T47D (cell line): Measurements from ENCODE around the gene FAM222A.
A peak's percentile ranks its signal among the peaks of the same experiment; 100 is the strongest.

Experiments used
- DNase-seq, 2 experiments: peaks; one replicate each; pipeline versions ENCODE4 v3.0.0 to v3.0.0-alpha.2; 2011 to 2012; ENCODE audit warnings: low read depth in 1 of 2, low spot score in 1 of 2
- JUND ChIP-seq: IDR thresholded peaks from 2 replicates; pipeline ENCODE4 v1.6.1; 2012; ENCODE audit warnings: low read depth
- in situ Hi-C: cut with HindIII; loops from 2 replicates; pipeline ENCODE4 v1.10.0; 2016; ENCODE audit warnings: low sequenced_read_pairs, low pct_unique_long_range_greater_than_20kb

FAM222A gene

DNA sequence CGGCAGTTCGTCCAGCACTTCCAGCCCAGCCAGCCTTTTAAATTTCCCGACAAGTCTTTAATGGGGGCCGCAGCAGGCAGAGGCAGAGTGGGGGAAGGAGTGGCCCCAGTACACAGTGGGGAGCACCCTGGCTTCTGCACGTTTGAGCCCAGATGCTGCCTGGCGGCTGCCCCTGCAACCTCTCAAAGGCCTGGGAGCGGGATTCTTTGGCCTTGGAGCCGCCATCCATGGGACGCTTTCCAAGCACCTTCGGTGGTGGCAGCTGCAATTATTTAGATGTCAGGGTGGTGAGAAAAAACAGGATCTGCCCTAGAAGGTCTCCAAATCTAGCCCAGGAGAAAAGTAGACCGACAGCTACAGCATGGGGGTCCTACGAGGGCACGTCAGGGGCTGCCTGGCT is 46.0 kb downstream of the FAM222A start:
- TF ChIP-seq JUND, result no peak
- DNase-seq, result no peak
- in situ Hi-C loops, result no loop called here

DNA sequence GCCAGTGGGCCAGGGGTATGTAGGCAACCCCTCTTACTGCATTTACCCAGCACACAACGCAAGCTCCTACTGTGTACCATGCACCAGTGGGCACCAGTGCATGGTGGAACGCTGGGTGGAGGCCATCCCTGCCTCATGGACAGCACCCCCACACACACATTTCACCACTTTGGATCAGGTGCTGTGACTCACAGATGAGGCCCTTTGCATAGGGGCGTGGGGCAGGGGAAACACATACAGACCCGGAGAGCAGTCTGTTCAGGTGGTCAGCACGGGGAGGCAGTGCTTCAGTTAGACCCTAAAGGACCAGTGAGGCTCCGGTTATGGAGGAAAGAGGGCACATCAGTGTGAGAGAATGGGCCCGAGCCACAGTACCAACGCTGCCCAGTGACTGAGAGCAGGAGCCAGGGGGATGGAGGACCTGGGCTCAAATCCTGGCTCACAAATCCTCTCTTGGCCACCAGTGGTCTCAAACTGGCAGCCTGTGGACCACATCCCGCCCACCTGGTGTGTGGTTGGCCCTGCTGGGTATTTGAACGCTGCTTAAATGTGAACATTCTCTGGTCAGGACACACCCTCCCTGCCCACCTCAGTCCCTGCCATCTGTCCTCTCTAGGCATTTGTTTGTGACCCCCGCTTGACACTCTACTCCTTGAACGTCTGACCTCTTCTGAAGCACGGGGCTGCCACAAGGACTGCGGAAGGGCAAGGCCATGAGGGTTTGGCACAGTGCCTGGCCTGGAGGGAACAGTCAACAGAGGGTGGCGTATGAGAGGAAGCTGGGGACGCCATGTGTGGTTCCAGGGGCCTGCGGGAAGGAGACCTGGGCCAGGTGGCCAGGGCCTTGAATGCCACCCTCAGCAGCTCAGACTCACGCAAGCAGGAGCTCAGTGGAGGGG is 46.7 kb downstream of the FAM222A start:
- DNase-seq, result no peak
- TF ChIP-seq JUND, result no peak
- in situ Hi-C loops, result no loop called here

DNA sequence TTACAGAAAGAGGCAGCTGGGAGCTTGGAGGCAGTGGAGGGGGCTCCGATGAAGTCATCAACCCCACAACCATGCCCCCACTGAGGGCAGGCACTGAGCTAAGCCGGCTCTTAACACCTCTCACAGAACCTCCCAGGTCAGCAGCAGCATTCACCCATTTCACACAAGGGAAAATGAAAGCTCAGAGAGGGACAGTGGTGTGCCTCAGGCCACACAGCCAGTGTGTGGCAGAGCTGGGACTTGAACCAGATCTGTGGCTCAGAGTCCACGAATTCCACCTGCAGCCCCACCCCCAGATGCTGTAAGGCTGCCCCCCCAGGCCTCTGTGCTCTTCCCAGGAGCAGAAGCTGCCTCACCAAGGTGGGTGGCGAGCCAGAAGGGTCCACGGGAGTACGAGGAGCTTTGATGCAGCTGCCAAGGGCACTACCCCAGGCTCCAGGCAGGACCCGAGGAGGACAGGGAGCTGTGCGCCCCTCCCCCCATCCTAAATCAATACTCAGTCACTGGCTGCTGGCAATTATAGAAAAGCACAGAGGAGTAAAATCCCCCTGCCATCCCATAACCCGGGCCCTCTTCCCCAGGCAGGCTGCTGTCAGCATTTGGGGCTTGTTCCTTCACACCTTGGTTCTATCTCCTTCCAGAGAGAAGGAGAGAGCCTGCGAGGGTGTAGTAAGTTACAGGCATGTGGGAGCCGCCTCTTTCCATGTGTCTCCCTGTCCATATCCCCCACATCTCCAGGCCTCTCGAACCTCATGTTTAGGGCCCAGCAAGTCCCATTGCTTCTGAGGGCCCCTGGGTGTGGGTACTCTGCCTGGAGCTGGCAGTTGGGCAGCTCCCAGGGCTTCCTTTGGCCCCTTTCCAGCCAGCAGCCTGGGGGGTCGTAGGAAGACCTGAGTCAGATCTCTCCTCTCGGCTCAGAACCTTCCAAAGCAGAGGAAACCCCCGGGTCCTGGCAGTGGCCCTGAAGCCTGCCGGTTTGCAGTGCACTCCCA is 47.6 kb downstream of the FAM222A start:
- in situ Hi-C loops, result no loop called here
- no peak for DNase-seq
- no peak for TF ChIP-seq JUND

DNA sequence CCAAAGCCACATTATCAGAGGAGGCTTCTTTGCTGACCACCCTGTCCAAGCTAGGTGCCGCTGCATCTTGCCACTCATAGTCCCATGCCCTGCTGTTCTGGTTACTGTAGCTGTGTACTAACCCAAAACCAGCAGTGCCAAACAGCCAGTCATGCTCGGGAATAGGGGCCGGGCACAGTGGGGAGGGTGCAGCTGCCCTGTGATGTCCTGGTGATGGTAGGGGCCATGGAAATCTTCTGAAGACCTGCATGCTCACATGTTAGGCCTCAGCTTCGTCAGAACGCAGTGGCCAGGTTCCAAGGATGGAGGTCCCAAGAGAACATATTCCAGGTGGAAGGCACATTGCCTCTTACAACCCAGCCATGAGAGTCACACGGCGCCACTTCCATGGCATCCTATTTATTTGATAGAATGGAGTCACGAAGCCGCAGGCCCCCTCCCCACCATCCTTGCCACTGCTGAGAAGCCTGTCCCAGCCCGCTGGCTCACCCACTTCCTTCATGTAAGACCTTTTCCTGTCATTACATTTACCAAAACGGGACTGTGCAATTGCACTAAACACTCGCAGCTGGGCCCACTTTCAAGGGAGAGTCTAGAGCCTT is 48.5 kb downstream of the FAM222A start:
- no peak for TF ChIP-seq JUND
- no peak for DNase-seq
- in situ Hi-C loops, result no loop called here

DNA sequence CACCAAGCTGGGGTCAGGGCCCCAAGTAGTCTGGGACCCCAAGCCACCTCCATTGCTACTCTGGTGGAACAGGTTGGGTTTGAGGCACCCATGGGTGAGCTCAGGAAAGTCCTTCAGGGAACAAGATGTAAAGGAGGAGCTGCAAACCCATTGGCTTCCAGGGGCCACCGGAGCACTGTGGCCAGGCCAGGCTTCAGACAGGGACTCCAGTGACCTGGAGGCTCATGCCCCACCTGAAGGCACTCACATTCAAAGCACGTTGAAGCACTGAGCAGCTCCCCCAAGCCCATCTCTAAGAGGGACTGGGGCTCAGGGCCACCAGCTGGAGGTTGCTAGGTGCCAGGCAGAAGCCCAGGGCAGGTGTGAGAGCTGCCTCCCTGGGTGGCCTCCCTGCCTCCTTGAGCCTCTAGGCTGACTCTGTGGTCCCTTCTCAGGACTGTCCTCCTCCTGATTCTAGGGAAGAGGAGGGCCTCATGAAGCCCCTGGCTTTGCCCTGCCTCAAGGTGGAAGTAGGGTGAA is 49.1 kb downstream of the FAM222A start:
- in situ Hi-C loops, result no loop called here
- no peak for TF ChIP-seq JUND
- no peak for DNase-seq

DNA sequence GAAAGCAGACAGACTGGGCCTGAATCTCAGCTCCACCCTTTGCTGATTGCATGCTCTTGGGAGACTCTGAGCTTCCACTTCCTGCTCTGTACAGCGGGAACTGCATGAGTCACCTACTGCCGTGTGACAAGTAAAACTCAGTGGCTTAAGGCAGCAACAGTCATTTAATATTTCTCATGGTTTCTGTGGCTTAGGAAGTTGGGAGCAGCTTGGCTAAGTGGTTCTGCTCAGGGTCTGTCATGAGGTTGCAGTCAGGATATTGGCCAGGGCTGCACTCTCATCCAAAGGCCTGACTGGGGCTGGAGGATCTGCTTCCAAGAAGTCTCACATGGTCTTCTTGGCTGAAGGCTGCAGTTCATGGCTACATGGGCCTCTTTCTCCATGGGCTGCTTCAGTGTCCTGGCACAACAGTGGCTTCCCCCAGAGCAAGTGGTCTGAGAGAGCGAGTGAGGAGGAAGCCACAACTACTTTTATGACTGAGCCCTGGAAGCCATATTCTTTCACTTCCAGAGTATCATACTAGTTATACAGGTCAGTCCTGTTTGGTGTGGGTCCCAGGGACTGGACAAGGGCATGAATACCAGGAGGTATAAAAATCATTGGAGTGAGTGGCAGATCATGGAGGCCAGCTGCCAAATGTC is 49.7 kb downstream of the FAM222A start:
- TF ChIP-seq JUND, result no peak
- DNase-seq, result peak in 1 of 2 experiments; percentile 50
- in situ Hi-C loops, result no loop called here

DNA sequence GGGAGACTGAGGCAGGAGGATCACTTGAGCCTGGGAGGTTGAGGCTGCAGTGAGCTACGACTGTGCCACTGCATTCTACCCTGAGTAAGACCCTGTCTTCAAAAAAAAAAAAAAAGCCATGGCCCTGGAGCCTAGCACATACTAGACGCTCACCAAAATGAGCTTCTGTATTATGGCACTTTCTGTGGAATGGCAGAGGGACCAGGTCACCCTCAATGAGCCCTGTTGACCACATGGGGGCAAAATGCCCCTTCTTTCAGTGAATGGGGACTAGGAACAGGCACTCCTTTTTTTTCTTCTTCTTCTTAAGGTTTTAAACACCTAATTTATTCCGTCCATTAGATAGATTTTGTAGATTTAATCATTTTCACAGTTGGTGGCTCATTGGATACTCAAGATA is 50.5 kb downstream of the FAM222A start:
- DNase-seq, result no peak
- no peak for TF ChIP-seq JUND
- in situ Hi-C loops, result no loop called here

DNA sequence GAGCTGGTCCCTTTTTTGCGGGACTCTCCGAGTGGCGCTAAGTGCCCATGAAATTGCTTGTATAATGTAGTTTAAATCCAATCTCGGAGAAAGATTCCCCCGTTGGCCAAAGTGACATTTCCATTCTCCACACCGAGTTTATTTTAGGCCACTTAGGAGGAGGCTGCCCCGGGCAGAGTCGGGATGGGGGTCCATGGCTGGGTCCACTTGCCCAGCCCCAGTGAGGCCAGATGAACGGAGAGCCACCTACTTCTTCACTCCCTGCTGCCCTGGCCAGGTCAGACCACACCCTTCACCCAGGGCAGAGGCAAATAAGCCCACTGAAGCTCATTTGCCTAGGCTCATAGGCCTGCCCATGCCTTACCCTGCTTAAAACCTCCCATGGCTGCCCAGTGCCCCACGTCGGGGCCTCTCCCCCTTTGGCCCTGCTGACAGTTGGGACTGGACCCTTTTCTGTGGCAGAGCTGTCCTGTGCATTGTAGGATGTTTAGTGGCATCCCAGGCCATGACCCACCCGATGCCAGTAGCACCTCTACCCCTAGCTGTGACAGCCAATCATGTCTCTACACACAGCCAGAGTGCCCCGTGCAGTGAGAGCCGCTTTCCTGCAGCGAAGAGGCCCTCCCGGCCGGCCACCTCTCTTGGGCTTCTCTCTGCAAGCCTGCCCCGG is 51.3 kb downstream of the FAM222A start:
- no peak for DNase-seq
- no peak for TF ChIP-seq JUND
- in situ Hi-C loops, result no loop called here

DNA sequence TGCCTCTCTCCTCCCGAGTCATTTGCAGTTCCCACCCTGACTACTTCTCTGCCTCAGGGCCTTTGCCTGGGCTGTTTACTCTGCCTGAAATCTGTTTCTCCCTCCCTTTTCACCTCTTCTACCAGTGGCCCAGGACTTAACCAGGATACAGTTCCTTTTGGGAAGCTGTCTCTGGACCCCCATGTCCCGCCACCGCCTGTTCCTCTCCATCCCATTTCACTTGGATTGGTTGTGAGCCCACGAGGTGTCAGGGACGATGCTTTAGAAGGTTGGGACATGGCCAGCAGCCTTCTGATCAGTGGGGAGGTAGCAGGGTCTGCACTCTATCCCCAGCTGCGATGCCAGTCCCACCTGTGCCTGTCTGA is 51.8 kb downstream of the FAM222A start:
- DNase-seq, result no peak

DNA sequence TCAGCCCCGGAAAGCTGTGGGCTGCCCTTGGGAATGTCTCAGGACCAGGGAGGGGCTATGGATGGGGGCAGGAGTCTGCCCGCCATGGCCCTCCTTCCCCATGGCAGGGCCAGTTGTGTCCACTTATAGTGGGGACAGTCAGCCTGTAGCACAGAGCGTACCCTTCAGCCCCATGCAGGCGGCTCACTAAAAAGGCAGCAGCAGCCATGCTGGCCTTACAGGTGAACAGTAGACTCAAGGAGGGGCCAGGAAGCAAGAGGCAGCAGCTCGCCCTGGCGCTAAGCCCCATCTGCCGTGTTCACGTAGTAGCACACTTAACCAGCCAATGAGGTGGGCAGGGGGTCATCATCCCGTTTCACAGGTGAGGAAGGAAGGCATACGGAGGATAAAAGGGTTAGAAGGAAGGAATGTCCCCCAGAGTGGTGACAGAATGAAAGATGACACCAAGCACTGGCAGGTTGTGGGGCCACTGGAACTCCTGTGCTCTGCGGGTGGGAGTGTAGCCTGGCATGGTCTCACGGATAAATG is 52.7 kb downstream of the FAM222A start:
- in situ Hi-C loops, result no loop called here
- no peak for DNase-seq
- TF ChIP-seq JUND, result no peak

More for the DNA sequence above, 51.8 kb downstream of the FAM222A start:
- no peak for TF ChIP-seq JUND
- in situ Hi-C loops, result no loop called here

DNA sequence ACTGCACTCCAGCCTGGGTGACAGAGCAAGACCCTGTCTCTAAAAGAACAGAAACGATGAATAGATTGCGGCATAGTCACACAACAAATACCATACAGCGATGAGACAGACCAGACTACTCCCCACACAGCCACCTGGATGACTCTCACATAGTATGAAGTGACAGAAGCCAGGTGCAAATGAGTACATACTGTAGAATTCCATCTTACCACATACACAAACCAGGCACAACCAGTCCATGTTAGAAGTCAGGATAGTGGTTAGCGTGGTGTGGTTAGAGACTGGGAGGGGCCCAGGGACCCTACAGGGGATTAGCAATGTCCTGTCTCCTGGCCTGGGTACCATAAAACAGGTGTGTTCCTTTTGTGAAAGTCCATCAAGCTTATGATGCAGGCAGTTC is 53.8 kb downstream of the FAM222A start:
- in situ Hi-C loops, result no loop called here
- TF ChIP-seq JUND, result no peak
- DNase-seq, result no peak
